Measurements from ENCODE around the gene PRUNE2. TPM values are rescaled to one million over a fixed set of nuclear protein-coding genes. Genes with fewer than 3 reads are reported as not detected.

PRUNE2 gene
- total and polyA plus RNA-seq, 4 donors = 1.3 to 4.5 (median 1.6) TPM

DNA sequence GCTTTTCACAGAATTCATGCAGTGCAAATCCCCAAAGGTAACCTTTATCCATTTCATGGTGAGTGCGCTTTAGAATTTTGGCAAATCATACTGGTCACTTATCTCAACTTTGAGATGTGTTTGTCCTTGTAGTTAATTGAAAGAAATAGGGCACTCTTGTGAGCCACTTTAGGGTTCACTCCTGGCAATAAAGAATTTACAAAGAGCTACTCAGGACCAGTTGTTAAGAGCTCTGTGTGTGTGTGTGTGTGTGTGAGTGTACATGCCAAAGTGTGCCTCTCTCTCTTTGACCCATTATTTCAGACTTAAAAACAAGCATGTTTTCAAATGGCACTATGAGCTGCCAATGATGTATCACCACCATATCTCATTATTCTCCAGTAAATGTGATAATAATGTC, 120.4 kb downstream of the PRUNE2 start:
- H3K36me3 ChIP-seq (ENCODE audit: control insufficient read depth in 4 of 4, insufficient read depth in 3 of 4, low read depth in 1 of 4, low read length in 3 of 4) = no peaks in the 10 kb centered on the region
- no peak overlapping the region for H3K4me3 ChIP-seq (ENCODE audit: low read depth in 1 of 3, low read length in 3 of 3)
- WGBS = 97% methylated on average over 1 of the region's 1 CpG
- no peak for TF ChIP-seq NR2F2 (IDR thresholded peaks at IDR 0.05)
- no peak for TF ChIP-seq SP1 (IDR thresholded peaks at IDR 0.05)
- TF ChIP-seq FOXA1 (IDR thresholded peaks at IDR 0.05) = no peak
- no peak for TF ChIP-seq GABPA (IDR thresholded peaks at IDR 0.05 in 1 of 2, conservative IDR thresholded peaks at IDR 0.05 in 1 of 2)
- TF ChIP-seq, protein P1, sequence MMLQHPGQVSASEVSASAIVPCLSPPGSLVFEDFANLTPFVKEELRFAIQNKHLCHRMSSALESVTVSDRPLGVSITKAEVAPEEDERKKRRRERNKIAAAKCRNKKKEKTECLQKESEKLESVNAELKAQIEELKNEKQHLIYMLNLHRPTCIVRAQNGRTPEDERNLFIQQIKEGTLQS (IDR thresholded peaks at IDR 0.05) = no peak
- no peak for TF ChIP-seq TAF1 (conservative IDR thresholded peaks at IDR 0.05)
- TF ChIP-seq HNF4G (IDR thresholded peaks at IDR 0.05) = no peak
- no peaks in the 10 kb centered on the region for H3K4me1 ChIP-seq (ENCODE audit: control insufficient read depth in 4 of 4, insufficient read depth in 4 of 4, low read length in 3 of 4)
- no peak overlapping the region for H3K9ac ChIP-seq (ENCODE audit: low read depth in 1 of 2, low read length in 2 of 2)
- no peak for DNase-seq (ENCODE audit: low spot score)
- H3K27ac ChIP-seq (ENCODE audit: low read depth in 1 of 2, low read length in 2 of 2) = no peak overlapping the region
- H3K27me3 ChIP-seq (ENCODE audit: control insufficient read depth in 4 of 4, insufficient read depth in 4 of 4, low read length in 3 of 4) = no peaks in the 10 kb centered on the region
- H3K9me3 ChIP-seq (ENCODE audit: control insufficient read depth in 4 of 4, low read length in 3 of 4) = no peaks in the 10 kb centered on the region

DNA sequence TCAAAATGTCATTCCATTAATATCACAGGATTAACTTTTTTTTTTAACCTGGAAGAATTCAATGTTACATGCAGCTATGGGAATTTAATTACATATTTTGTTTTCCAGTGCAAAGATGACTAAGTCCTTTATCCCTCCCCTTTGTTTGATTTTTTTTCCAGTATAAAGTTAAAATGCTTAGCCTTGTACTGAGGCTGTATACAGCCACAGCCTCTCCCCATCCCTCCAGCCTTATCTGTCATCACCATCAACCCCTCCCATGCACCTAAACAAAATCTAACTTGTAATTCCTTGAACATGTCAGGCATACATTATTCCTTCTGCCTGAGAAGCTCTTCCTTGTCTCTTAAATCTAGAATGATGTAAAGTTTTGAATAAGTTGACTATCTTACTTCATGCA, 121.0 kb downstream of the PRUNE2 start:
- no peak for DNase-seq (ENCODE audit: low spot score)
- H3K4me1 ChIP-seq (ENCODE audit: control insufficient read depth in 4 of 4, insufficient read depth in 4 of 4, low read length in 3 of 4) = no peaks in the 10 kb centered on the region
- H3K27ac ChIP-seq (ENCODE audit: low read depth in 1 of 2, low read length in 2 of 2) = no peak overlapping the region
- no peaks in the 10 kb centered on the region for H3K36me3 ChIP-seq (ENCODE audit: control insufficient read depth in 4 of 4, insufficient read depth in 3 of 4, low read depth in 1 of 4, low read length in 3 of 4)
- no peak overlapping the region for H3K4me3 ChIP-seq (ENCODE audit: low read depth in 1 of 3, low read length in 3 of 3)
- H3K9ac ChIP-seq (ENCODE audit: low read depth in 1 of 2, low read length in 2 of 2) = no peak overlapping the region
- no peaks in the 10 kb centered on the region for H3K9me3 ChIP-seq (ENCODE audit: control insufficient read depth in 4 of 4, low read length in 3 of 4)
- no peaks in the 10 kb centered on the region for H3K27me3 ChIP-seq (ENCODE audit: control insufficient read depth in 4 of 4, insufficient read depth in 4 of 4, low read length in 3 of 4)
- TF ChIP-seq, protein P1 (IDR thresholded peaks at IDR 0.05) = no peak
- TF ChIP-seq NR2F2 (IDR thresholded peaks at IDR 0.05) (no peak), HNF4A (conservative IDR thresholded peaks at IDR 0.05) (no peak), GABPA (IDR thresholded peaks at IDR 0.05 in 1 of 2, conservative IDR thresholded peaks at IDR 0.05 in 1 of 2) (no peak), FOXA2 (IDR thresholded peaks at IDR 0.05) (no peak), JUND (IDR thresholded peaks at IDR 0.05) (no peak)
- TF ChIP-seq, protein P2, sequence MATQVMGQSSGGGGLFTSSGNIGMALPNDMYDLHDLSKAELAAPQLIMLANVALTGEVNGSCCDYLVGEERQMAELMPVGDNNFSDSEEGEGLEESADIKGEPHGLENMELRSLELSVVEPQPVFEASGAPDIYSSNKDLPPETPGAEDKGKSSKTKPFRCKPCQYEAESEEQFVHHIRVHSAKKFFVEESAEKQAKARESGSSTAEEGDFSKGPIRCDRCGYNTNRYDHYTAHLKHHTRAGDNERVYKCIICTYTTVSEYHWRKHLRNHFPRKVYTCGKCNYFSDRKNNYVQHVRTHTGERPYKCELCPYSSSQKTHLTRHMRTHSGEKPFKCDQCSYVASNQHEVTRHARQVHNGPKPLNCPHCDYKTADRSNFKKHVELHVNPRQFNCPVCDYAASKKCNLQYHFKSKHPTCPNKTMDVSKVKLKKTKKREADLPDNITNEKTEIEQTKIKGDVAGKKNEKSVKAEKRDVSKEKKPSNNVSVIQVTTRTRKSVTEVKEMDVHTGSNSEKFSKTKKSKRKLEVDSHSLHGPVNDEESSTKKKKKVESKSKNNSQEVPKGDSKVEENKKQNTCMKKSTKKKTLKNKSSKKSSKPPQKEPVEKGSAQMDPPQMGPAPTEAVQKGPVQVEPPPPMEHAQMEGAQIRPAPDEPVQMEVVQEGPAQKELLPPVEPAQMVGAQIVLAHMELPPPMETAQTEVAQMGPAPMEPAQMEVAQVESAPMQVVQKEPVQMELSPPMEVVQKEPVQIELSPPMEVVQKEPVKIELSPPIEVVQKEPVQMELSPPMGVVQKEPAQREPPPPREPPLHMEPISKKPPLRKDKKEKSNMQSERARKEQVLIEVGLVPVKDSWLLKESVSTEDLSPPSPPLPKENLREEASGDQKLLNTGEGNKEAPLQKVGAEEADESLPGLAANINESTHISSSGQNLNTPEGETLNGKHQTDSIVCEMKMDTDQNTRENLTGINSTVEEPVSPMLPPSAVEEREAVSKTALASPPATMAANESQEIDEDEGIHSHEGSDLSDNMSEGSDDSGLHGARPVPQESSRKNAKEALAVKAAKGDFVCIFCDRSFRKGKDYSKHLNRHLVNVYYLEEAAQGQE (IDR thresholded peaks at IDR 0.05) = no peak

DNA sequence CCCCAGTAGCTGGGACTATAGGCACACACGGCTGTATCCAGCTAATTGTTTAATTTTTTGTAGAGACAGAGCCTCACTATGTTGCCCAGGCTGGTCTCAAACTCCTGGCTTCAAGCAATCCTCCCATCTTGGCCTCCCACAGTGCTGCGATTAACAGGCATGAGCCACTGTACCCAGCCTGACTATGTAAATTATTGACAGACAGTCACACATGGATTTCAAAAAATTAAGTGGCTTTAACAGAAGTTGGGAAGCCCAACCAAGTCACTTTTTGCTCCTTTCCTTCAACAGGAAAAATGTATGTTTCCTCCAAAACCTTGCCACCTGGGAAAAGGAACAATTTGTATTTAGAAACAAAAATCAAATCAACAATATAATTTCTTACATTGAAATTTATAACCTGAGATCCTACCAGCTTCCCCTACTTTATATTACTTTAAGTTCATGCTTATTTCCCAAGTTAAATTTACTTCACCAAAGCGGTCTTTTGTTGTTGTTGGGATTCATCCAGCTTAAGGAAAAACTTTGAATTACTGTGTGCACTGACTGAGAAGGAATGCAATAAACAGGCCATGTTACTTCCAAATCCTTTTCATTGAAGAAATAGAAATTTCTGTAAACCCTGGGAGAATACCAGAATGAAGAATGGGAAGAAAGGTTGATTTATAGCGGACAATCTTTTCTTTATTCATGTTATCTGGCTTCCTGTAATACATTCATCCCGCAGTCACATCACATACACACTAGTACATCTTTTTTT, 133.0 kb downstream of the PRUNE2 start:
- Histone ChIP-seq H3K9ac (ENCODE audit: low read depth in 1 of 2, low read length in 2 of 2) (no peak overlapping the region), H3K9me3 (ENCODE audit: control insufficient read depth in 4 of 4, low read length in 3 of 4) (no peaks in the 10 kb centered on the region), H3K36me3 (ENCODE audit: control insufficient read depth in 4 of 4, insufficient read depth in 3 of 4, low read depth in 1 of 4, low read length in 3 of 4) (no peaks in the 10 kb centered on the region), H3K27me3 (ENCODE audit: control insufficient read depth in 4 of 4, insufficient read depth in 4 of 4, low read length in 3 of 4) (peaks cover 0 to 5% (median 0%) of the 10 kb centered on the region in 4 donors), H3K4me3 (ENCODE audit: low read depth in 1 of 3, low read length in 3 of 3) (no peak overlapping the region), H3K27ac (ENCODE audit: low read depth in 1 of 2, low read length in 2 of 2) (no peak overlapping the region), H3K4me1 (ENCODE audit: control insufficient read depth in 4 of 4, insufficient read depth in 4 of 4, low read length in 3 of 4) (no peaks in the 10 kb centered on the region)
- TF ChIP-seq RXRA (IDR thresholded peaks at IDR 0.05) (no peak), JUND (IDR thresholded peaks at IDR 0.05) (no peak), SP1 (IDR thresholded peaks at IDR 0.05) (no peak), RAD21 (IDR thresholded peaks at IDR 0.05) (no peak), TAF1 (conservative IDR thresholded peaks at IDR 0.05) (no peak), FOXA2 (IDR thresholded peaks at IDR 0.05) (no peak)
- TF ChIP-seq, protein P3, sequence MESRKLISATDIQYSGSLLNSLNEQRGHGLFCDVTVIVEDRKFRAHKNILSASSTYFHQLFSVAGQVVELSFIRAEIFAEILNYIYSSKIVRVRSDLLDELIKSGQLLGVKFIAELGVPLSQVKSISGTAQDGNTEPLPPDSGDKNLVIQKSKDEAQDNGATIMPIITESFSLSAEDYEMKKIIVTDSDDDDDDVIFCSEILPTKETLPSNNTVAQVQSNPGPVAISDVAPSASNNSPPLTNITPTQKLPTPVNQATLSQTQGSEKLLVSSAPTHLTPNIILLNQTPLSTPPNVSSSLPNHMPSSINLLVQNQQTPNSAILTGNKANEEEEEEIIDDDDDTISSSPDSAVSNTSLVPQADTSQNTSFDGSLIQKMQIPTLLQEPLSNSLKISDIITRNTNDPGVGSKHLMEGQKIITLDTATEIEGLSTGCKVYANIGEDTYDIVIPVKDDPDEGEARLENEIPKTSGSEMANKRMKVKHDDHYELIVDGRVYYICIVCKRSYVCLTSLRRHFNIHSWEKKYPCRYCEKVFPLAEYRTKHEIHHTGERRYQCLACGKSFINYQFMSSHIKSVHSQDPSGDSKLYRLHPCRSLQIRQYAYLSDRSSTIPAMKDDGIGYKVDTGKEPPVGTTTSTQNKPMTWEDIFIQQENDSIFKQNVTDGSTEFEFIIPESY (IDR thresholded peaks at IDR 0.05) = no peak
- TF ChIP-seq, protein P4, sequence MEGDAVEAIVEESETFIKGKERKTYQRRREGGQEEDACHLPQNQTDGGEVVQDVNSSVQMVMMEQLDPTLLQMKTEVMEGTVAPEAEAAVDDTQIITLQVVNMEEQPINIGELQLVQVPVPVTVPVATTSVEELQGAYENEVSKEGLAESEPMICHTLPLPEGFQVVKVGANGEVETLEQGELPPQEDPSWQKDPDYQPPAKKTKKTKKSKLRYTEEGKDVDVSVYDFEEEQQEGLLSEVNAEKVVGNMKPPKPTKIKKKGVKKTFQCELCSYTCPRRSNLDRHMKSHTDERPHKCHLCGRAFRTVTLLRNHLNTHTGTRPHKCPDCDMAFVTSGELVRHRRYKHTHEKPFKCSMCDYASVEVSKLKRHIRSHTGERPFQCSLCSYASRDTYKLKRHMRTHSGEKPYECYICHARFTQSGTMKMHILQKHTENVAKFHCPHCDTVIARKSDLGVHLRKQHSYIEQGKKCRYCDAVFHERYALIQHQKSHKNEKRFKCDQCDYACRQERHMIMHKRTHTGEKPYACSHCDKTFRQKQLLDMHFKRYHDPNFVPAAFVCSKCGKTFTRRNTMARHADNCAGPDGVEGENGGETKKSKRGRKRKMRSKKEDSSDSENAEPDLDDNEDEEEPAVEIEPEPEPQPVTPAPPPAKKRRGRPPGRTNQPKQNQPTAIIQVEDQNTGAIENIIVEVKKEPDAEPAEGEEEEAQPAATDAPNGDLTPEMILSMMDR (IDR thresholded peaks at IDR 0.05; ENCODE audit: low read depth, low read length, missing input control) = no peak
- WGBS = 81% methylated on average over 5 of the region's 5 CpGs
- DNase-seq (ENCODE audit: low spot score) = no peak
